OCI-LY1 (cell line): ENCODE data around the gene RC3H2.

Experiments
- EZH2 ChIP-seq: fragments of 200-600 bp; sonication (generic), shearing (Covaris generic); IDR thresholded peaks from 2 replicates; pipeline ENCODE4 v1.8.0; 2017; ENCODE audit warnings: borderline replicate concordance, mixed run types, mild to moderate bottlenecking, antibody characterized with exemption, low read length, moderate library complexity, mixed read lengths
- TF ChIP-seq, protein P1 (sequence below): fragments of 200-600 bp; sonication (generic), shearing (Covaris generic); IDR thresholded peaks from 2 replicates; pipeline ENCODE4 v1.5.1; 2017; ENCODE audit warnings: mild to moderate bottlenecking, antibody characterized with exemption, low read length, moderate library complexity, mixed read lengths

GRCh38 chr9:122865300-122865699 lies 39.9 kb downstream of the RC3H2 start:
- TF ChIP-seq, protein P1, sequence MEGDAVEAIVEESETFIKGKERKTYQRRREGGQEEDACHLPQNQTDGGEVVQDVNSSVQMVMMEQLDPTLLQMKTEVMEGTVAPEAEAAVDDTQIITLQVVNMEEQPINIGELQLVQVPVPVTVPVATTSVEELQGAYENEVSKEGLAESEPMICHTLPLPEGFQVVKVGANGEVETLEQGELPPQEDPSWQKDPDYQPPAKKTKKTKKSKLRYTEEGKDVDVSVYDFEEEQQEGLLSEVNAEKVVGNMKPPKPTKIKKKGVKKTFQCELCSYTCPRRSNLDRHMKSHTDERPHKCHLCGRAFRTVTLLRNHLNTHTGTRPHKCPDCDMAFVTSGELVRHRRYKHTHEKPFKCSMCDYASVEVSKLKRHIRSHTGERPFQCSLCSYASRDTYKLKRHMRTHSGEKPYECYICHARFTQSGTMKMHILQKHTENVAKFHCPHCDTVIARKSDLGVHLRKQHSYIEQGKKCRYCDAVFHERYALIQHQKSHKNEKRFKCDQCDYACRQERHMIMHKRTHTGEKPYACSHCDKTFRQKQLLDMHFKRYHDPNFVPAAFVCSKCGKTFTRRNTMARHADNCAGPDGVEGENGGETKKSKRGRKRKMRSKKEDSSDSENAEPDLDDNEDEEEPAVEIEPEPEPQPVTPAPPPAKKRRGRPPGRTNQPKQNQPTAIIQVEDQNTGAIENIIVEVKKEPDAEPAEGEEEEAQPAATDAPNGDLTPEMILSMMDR, result no peak
- no peak for TF ChIP-seq EZH2
